K562 (cell line): ENCODE data around the gene ITPRIP. TPM values are rescaled to one million over a fixed set of nuclear protein-coding genes. Genes with fewer than 3 reads are reported as not detected.

Source experiments
- ATAC-seq: fragments of 200-7000 bp; cut with Tn5 transposase; 3 replicates; pipeline ENCODE4 v1.9.1; 2020; ENCODE audit warnings: moderate library complexity
- BruUV-seq: library from RNA; stranded (reverse); fragments of 400-500 nt; replicated peaks from 2 replicates; lab custom pipeline; 2021; lab: Mats Ljungman, UMichigan
- CTCF ChIA-PET: fragments of 300-600 bp; formaldehyde crosslinking; extraction: SDS; loops from one replicate; lab custom pipeline; 2021; ENCODE audit warnings: low intra/inter-chr PET ratio; lab: Yijun Ruan, JAX
- POLR2A ChIA-PET: fragments of 300-600, 350-650 bp; sonication (Branson Sonifier 250); formaldehyde crosslinking; extraction: SDS; loops from one replicate; lab custom pipeline; 2021; ENCODE audit warnings: antibody characterized with exemption, inconsistent platforms; lab: Yijun Ruan, JAX
- DNase-seq, 4 experiments: peaks; one replicate each; pipeline versions ENCODE4 v3.0.0 to v3.0.0-alpha.2; 2011 to 2018; ENCODE audit warnings: low spot score in 3 of 4, mixed read lengths in 3 of 4; ENCODE audit errors: extremely low read depth in 1 of 4
- FAIRE-seq: peaks from 2 replicates; lab custom pipeline; 2011; peaks lifted over from hg19 to GRCh38; lab: Jason Lieb, UNC
- H2AFZ ChIP-seq: 2 replicates; pipeline ENCODE4 v1.6.0; 2011; ENCODE audit warnings: low read depth, low read length, control low read depth, inconsistent platforms
- H3K27ac ChIP-seq: fragments of 200-600 bp; 3 replicates; pipeline ENCODE4 v1.8.0; 2011; ENCODE audit warnings: low read depth, mild to moderate bottlenecking, control low read depth, inconsistent platforms, low read length, moderate library complexity, mixed read lengths; ENCODE audit errors: extremely low read depth
- H3K27me3 ChIP-seq, 2 experiments: fragments of 300-600 bp in 1 of 2; 2 replicates in 1 of 2; 3 replicates in 1 of 2; pipeline versions ENCODE4 v1.6.0 to v1.8.0; 2011; ENCODE audit warnings: inconsistent platforms in 2 of 2, low read length in 2 of 2, mild to moderate bottlenecking in 1 of 2, mixed read lengths in 1 of 2, moderate library complexity in 1 of 2; ENCODE audit not compliant: control insufficient read depth in 2 of 2, insufficient read depth in 2 of 2
- H3K36me3 ChIP-seq: fragments of 300-600 bp; 3 replicates; pipeline ENCODE4 v1.8.0; 2011; ENCODE audit warnings: mild to moderate bottlenecking, low read length, inconsistent platforms; ENCODE audit not compliant: control insufficient read depth, insufficient read depth
- H3K4me1 ChIP-seq, 2 experiments: fragments of 200-600 bp in 1 of 2; replicated peaks in 1 of 2; 2 replicates in 1 of 2; 3 replicates in 1 of 2; pipeline versions ENCODE4 v1.5.1 to v1.8.0; 2011; ENCODE audit warnings: inconsistent platforms in 2 of 2, low read length in 2 of 2, mild to moderate bottlenecking in 1 of 2, mixed read lengths in 1 of 2, moderate library complexity in 1 of 2; ENCODE audit not compliant: control insufficient read depth in 2 of 2, insufficient read depth in 2 of 2
- H3K4me2 ChIP-seq: 2 replicates; pipeline ENCODE4 v1.6.1; 2011; ENCODE audit warnings: low read length, control low read depth, inconsistent platforms, mixed read lengths; ENCODE audit not compliant: insufficient read depth
- H3K4me3 ChIP-seq: fragments of 200-600 bp; sonication (generic), shearing (Covaris generic); 2 replicates; pipeline ENCODE4 v1.5.1; 2016; ENCODE audit warnings: control low read depth, inconsistent platforms
- H3K79me2 ChIP-seq: fragments of 200-600 bp; 3 replicates; pipeline ENCODE4 v1.8.0; 2011; ENCODE audit warnings: low read length, inconsistent platforms; ENCODE audit not compliant: control insufficient read depth, insufficient read depth
- H3K9ac ChIP-seq, 2 experiments: 2 replicates each; pipeline versions ENCODE4 v1.6.0 to v1.6.1; 2011; ENCODE audit warnings: low read depth in 2 of 2, low read length in 2 of 2, control low read depth in 1 of 2, inconsistent platforms in 1 of 2, mild to moderate bottlenecking in 1 of 2, mixed read lengths in 1 of 2; ENCODE audit not compliant: insufficient read depth in 1 of 2
- H3K9me1 ChIP-seq: one replicate; pipeline ENCODE4 v1.6.0; 2011; ENCODE audit warnings: inconsistent platforms, mild to moderate bottlenecking, low read length, moderate library complexity; ENCODE audit not compliant: control insufficient read depth, insufficient read depth
- H3K9me3 ChIP-seq: replicated peaks from 2 replicates; pipeline ENCODE4 v1.5.1; 2011; ENCODE audit warnings: low read depth, low read length, inconsistent platforms; ENCODE audit not compliant: control insufficient read depth, insufficient read depth
- H4K20me1 ChIP-seq: replicated peaks from 2 replicates; pipeline ENCODE4 v1.6.1; 2011; ENCODE audit warnings: low read length, inconsistent platforms, mixed read lengths; ENCODE audit not compliant: control insufficient read depth, insufficient read depth
- CREB1 ChIP-seq, 2 experiments: sonication (generic) in 1 of 2; formaldehyde crosslinking in 1 of 2; IDR thresholded peaks; 2 replicates each; pipeline versions ENCODE4 v1.6.1 to v1.8.0; 2012 to 2022; ENCODE audit warnings: inconsistent platforms in 1 of 2, mild to moderate bottlenecking in 1 of 2, missing genetic modification reagents in 1 of 2, moderate library complexity in 1 of 2
- CREB3L1 ChIP-seq: fragments of 450-650 bp; IDR thresholded peaks from 2 replicates; pipeline ENCODE4 v1.6.1; 2014; ENCODE audit warnings: low read depth, mild to moderate bottlenecking, moderate library complexity, borderline replicate concordance
- ELK3 ChIP-seq: fragments of 450-650 bp; formaldehyde crosslinking; IDR thresholded peaks from 2 replicates; pipeline ENCODE4 v1.4.0; 2020; ENCODE audit warnings: mild to moderate bottlenecking
- IRF1 ChIP-seq: sonication (generic); formaldehyde crosslinking; IDR thresholded peaks from 2 replicates; pipeline ENCODE4 v1.8.0; 2022; ENCODE audit warnings: missing genetic modification reagents, mild to moderate bottlenecking, borderline replicate concordance
- JUND ChIP-seq, 2 experiments: IDR thresholded peaks; 2 replicates in 1 of 2; 3 replicates in 1 of 2; pipeline ENCODE4 v1.6.1; 2011; ENCODE audit warnings: borderline replicate concordance in 2 of 2, low read depth in 2 of 2, low read length in 2 of 2, improper control_type of control experiment in 1 of 2, missing biosample characterization in 1 of 2, missing genetic modification characterization in 1 of 2, missing genetic modification reagents in 1 of 2
- MTA2 ChIP-seq: fragments of 450-650 bp; IDR thresholded peaks from 2 replicates; pipeline ENCODE4 v1.6.1; 2016; ENCODE audit warnings: low read depth
- POLR2G ChIP-seq: fragments of 200-400 bp; formaldehyde crosslinking; IDR thresholded peaks from 2 replicates; pipeline ENCODE4 v1.6.1; 2017; ENCODE audit warnings: low read depth, mild to moderate bottlenecking, antibody characterized with exemption, low read length, moderate library complexity
- RBFOX2 ChIP-seq: fragments of 200-400 bp; formaldehyde crosslinking; IDR thresholded peaks from 2 replicates; pipeline ENCODE4 v1.6.1; 2017; ENCODE audit warnings: low read depth, mild to moderate bottlenecking, low read length, moderate library complexity
- WGBS: fragments of 100-300 bp; shearing (Covaris generic); methylation state at CpG from one replicate; pipeline ENCODE4 v1.1.6; 2016; ENCODE audit warnings: low coverage, mixed read lengths; ENCODE audit not compliant: insufficient coverage; ENCODE audit errors: missing lambda C conversion rate; 5-methylcytosine and 5-hydroxymethylcytosine counted together
- in situ Hi-C: fragments of 300-500 bp; cut with MboI; formaldehyde crosslinking; loops from 4 replicates; pipeline ENCODE4 v1.15.0; 2018; ENCODE audit warnings: inconsistent platforms, mixed read lengths
- intact Hi-C: fragments of 100-400 bp; cut with micrococcal nuclease; formaldehyde crosslinking; loops from 2 replicates; pipeline ENCODE4 v1.14.2; 2022
- polyA plus RNA-seq, 8 experiments: library from polyadenylated mRNA; depleted of rRNA in 4 of 8; stranded (reverse) in 5 of 8; unstranded in 3 of 8; fragments of >200 nt; fragmentation: Nextera tagmentation in 2 of 8; fragmentation: Illumina TruSeq in 1 of 8; extraction: Ambion mirVana in 2 of 8; extraction: Trizol in 1 of 8; gene quantifications; 2 replicates each; pipeline versions ENCODE4 v1.2.1 to v1.2.3, GENCODE V29; 2011 to 2014; ENCODE audit warnings: inconsistent platforms in 1 of 8, missing spikeins in 1 of 8
- total RNA-seq, 7 experiments: library from RNA; depleted of rRNA in 6 of 7; stranded (reverse); fragments of >200 nt in 6 of 7; fragmentation: Illumina TruSeq in 2 of 7; extraction: Trizol in 2 of 7; gene quantifications; 2 replicates each; pipeline versions ENCODE4 v1.2.1 to v1.2.3, GENCODE V29; 2011 to 2021; ENCODE audit warnings: low replicate concordance in 1 of 7

Gene ITPRIP
- total and polyA plus RNA-seq, 9 of the 15 experiments (the other 6 are each of a cell fraction or from before 2014, with no cell fraction given): 4.4 to 28.5 (median 10.9) TPM

- ATAC-seq: no peak
- H3K27ac ChIP-seq: peak overlapping the region; percentile 69; the same call in 2 of the 3 replicates
- H3K4me2 ChIP-seq: peak overlapping the region; percentile 91
- CTCF ChIA-PET: no interaction called here
- no peaks in the 10 kb centered on the region for H3K27me3 ChIP-seq
- peak in 1 of 4 experiments; percentile 16 for DNase-seq
- no peaks in the 10 kb centered on the region for H3K9me1 ChIP-seq
- peaks cover 49% of the 10 kb centered on the region for H4K20me1 ChIP-seq
- POLR2A ChIA-PET: interaction anchor here (0.7 to 2.4 kb wide), 2 partner anchors 13 to 17 kb away, joined by 3 to 9 read pairs; no protein-coding TSS in a partner anchor
- no peak overlapping the region for H3K4me3 ChIP-seq
- TF ChIP-seq ELK3 (CRISPR knock-in tag) (no peak), POLR2G (peak; percentile 32; the same call in 1 of the 2 replicates), IRF1 (CRISPR knock-in tag) (no peak), RBFOX2 (peak; percentile 51; the same call in 1 of the 2 replicates), CREB3L1 (no peak), CREB1 (IDR thresholded peaks at IDR 0.05) (no peak), CREB1 (CRISPR knock-in tag; IDR thresholded peaks at IDR 0.05) (peak; percentile 19; the same call in 1 of the 2 replicates), MTA2 (no peak), JUND (IDR thresholded peaks at IDR 0.05; ENCODE audit: borderline replicate concordance, low read depth, low read length) (no peak), JUND (tag; IDR thresholded peaks at IDR 0.05; ENCODE audit: borderline replicate concordance, low read depth, low read length) (no peak)
- no peaks in the 10 kb centered on the region for H3K9me3 ChIP-seq
- H2AFZ ChIP-seq: no peak overlapping the region
- H3K79me2 ChIP-seq: peaks cover 100% of the 10 kb centered on the region
- H3K36me3 ChIP-seq: peaks cover 68% of the 10 kb centered on the region
- intact Hi-C loops: no loop called here
- 40% methylated on average over 14 of the region's 15 CpGs for WGBS
- in situ Hi-C loops: no loop called here
- BruUV-seq: no TSS peak
- peaks cover 54 to 69% of the 10 kb centered on the region in 2 experiments for H3K4me1 ChIP-seq
- FAIRE-seq: no peak
- peak overlapping the region; percentile 43 to 67 for H3K9ac ChIP-seq
Observed at GRCh38 chr10:104333728-104334373, 4.4 kb downstream of the ITPRIP start.
